ENCODE results near the gene ULK4.
"Not testable (repeated sequence)": the region's sequence is repeated elsewhere in the genome, so short reads cannot be mapped to it uniquely, and the experiment has no call there.

The ULK4 gene

DNA sequence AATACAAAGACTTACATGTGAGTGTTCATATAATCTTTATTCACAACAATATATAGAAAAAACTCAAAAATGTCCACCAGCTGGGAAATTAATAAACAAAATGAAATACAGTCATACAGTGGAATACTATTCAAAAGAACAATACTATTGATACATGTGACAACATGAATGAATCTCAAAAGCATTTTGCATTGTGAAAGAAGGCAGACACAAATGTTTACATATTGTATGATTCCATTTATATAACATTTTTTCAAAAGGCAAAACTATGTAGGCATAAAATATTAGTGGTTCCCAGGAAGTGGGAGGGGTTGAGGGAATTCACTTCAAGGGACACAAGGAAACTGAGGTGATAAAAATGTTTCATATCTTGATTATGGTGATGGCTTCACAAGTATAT, 459.4 kb downstream of the ULK4 start:
- DNase-seq (ENCODE audit: low read depth in 2 of 2): no peak

DNA sequence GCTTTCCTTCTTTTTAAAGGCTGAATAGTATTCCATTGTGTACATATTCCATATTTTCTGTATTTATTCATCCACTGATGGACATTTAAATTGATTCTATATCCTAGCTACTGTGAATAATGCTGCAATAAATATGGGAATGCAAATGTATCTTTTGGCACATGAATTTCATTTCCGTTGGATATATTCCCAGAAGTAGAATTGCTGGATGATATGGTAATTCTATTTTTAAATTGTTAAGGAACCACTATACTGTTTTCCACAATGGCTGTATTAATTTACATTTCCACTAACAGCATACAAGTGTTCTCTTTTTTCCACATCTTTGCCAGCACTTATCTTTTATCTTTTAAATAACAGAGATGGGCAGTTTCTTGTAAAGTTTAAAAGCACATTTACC, 459.9 kb downstream of the ULK4 start:
- no peak for DNase-seq (ENCODE audit: low read depth in 2 of 2)

GRCh38 chr3:41498847-41499246, 463.1 kb downstream of the ULK4 start:
- DNase-seq (ENCODE audit: low read depth in 2 of 2): no peak

GRCh38 chr3:41490360-41490759, 471.5 kb downstream of the ULK4 start:
- no peak for DNase-seq (ENCODE audit: low read depth in 2 of 2)

- no peak for DNase-seq (ENCODE audit: low read depth in 2 of 2)
These were observed 472.7 kb downstream of the ULK4 start for GRCh38 chr3:41489231-41489630.

DNA sequence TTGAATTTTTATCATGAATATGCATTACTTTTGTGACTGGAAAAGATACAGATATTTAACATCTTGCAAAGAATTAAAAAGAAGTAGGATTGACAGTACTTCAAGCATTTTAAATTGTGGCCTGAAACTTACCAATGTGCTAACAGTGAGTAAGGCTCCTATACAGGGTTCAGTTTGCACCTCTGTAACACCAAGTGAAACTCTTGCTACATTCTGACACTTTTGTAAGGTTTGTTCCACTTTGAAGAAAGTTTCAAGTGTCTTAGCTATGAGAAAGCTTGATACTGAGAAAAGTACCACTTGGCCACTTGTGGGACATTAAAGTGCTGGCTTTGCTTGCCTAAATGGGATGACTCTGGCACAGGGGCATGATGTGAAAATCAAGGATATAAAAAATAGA, 473.4 kb downstream of the ULK4 start:
- no peak for DNase-seq (ENCODE audit: low read depth in 2 of 2)

DNA sequence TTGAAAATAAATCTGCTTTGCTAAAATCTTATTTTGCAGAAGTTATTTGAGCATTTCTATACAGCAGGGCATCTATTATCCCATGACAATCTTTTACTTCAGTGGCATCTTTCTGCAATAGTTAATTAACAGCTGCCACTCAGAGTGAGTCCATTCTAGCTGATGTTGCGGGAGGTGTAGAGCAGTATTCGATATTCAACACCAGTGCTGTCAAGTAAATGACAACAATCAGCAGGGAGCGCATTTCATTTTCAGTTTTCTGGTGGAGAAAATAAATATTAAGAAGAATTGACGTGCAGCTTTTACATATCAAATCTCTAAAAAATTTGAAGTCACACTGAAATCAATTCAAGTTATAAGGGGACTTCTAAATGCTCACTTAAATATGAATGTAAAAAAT, 476.4 kb downstream of the ULK4 start:
- DNase-seq (ENCODE audit: low read depth in 2 of 2): no peak

GRCh38 chr3:41482134-41482533, 479.8 kb downstream of the ULK4 start:
- no peak for DNase-seq (ENCODE audit: low read depth in 2 of 2)

GRCh38 chr3:41478278-41478677, 483.6 kb downstream of the ULK4 start:
- DNase-seq (ENCODE audit: low read depth in 2 of 2): no peak

- no peak for DNase-seq (ENCODE audit: low read depth in 2 of 2)
These were observed 484.4 kb downstream of the ULK4 start for GRCh38 chr3:41477399-41478014.

GRCh38 chr3:41469083-41469482, 492.8 kb downstream of the ULK4 start:
- DNase-seq (ENCODE audit: low read depth in 2 of 2): no peak

GRCh38 chr3:41467481-41467880, 494.4 kb downstream of the ULK4 start:
- no peak for DNase-seq (ENCODE audit: low read depth in 2 of 2)

DNA sequence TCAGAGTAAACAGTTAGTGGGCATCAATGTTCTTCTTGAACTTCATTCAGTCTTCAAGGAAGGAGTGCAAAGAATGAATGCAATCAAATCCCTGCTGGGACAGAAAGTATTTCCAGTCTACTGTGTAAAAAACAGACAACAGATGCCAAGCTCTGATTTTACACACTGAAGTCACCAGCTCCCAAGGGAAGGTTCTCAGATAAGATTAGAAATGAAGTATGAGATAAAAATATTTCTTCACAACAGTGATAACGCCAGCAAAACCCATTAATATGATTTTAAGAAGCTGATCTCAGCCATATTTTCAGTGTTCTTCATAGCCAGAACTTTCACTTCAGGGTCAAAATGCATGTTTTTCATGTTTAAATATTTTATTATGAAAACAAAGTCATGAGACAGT, 497.0 kb downstream of the ULK4 start:
- no peak for DNase-seq (ENCODE audit: low read depth in 2 of 2)

- no peak for DNase-seq (ENCODE audit: low read depth in 2 of 2)
These were observed 497.5 kb downstream of the ULK4 start for GRCh38 chr3:41464401-41464800.

DNA sequence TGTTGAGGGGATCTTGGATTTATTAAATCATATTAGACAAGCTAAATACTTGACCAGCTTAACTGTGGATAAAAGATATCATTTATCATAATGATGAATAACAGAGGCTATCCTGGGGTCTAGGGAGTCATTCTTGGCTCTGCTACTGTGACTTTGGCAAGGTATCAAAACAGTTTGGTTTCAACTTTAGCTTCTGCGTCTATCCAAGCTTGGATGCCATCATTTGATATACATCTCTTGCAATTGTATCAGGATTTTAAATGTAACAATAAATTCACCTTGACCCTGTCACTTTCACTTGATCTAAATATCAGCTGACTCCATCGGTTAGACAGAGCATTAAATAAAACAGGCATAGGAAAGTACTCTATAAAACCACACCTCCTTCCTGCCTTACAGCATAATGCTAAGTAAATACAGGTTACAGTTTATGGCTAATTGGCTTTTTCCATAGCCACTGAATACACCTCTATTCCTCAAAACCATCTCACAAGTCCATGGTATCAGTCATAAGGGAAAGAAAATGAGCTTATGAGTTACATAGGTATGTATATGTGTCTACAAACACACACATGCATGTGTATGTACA, 499.7 kb downstream of the ULK4 start:
- DNase-seq (ENCODE audit: low read depth in 2 of 2): no peak

GRCh38 chr3:41460736-41461135, 501.2 kb downstream of the ULK4 start:
- DNase-seq (ENCODE audit: low read depth in 2 of 2): no peak

GRCh38 chr3:41457176-41457575, 504.7 kb downstream of the ULK4 start:
- no peak for DNase-seq (ENCODE audit: low read depth in 2 of 2)

DNA sequence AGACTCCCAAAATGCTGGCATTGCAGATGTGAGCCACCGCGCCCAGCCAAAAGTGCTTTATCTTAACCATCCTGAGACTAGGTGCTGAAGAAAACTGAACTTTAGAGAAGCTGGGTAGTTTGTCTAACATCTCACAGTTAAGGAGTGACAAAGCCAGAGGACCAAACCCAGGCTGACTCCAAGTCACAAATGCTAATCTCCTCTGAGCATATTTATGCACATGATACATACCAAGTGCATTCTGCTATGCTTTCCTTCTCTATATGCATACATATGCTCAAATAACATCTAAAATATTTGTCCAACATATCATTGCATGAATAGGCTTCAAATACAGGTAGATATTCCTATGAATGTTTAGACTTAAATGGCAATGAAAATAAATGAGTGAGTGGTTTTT, 505.7 kb downstream of the ULK4 start:
- no peak for DNase-seq (ENCODE audit: low read depth in 2 of 2)

- DNase-seq (ENCODE audit: low read depth in 2 of 2): not testable (repeated sequence)
These were observed 508.3 kb downstream of the ULK4 start for GRCh38 chr3:41453618-41454017.

- DNase-seq (ENCODE audit: low read depth in 2 of 2): no peak
These were observed 511.3 kb downstream of the ULK4 start for GRCh38 chr3:41450416-41451231.

DNA sequence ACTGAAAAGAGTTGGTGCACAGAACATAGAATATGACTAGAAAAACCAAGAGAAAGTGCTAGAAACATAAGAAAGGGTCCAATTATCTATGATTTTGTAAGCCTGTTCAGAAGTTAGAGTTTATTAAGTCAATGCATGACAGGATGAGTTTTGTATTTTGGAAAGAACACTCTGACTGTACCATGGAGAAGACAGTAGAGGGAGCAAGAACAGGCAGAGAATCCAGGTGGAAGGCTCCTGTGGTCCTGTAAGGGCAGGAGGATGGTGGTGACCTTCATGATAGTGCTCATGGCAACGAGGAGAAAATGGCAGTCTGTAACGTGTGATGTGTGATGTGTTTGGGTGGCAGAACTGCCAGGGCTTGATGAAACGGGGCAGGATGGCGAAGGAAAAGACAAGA, 513.5 kb downstream of the ULK4 start:
- DNase-seq (ENCODE audit: low read depth in 2 of 2): no peak

DNA sequence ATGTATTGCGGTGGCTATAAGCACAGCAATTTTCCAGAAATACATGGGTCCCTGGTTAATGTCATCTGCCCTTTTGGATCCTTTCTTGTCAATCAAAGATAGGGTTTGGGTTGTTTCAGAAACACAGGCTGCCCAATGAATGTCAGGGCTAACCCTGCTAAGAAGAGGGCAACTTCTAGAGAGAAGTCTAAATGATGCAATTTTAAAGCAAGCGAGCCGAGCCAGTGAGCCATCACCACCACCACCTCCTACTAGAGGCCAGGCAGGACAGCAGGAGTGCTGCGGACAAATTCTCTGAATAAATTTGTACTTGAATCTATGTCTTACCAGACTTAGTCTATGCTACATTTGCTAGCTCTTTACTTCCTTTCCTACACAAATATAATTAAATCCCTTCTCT, 514.2 kb downstream of the ULK4 start:
- no peak for DNase-seq (ENCODE audit: low read depth in 2 of 2)

DNA sequence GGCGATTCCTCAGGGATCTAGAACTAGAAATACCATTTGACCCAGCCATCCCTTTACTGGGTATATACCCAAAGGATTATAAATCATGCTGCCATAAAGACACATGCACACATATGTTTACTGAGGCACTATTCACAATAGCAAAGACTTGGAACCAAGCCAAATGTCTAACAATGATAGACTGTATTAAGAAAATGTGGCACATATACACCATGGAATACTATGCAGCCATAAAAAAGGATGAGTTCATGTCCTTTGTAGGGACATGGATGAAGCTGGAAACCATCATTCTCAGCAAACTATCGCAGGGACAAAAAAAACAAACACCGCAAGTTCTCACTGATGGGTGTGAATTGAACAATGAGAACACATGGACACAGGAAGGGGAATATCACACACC, 515.6 kb downstream of the ULK4 start:
- DNase-seq (ENCODE audit: low read depth in 2 of 2): not testable (repeated sequence)
